Epithelial cell of proximal tubule (primary cell): ENCODE measurements around the gene CSPG4. TPM values are rescaled to one million over a fixed set of nuclear protein-coding genes. Genes with fewer than 3 reads are reported as not detected.
"Not testable (repeated sequence)": the region's sequence is repeated elsewhere in the genome, so short reads cannot be mapped to it uniquely, and the experiment has no call there.

Source experiments
- DNase-seq: peaks from one replicate; pipeline ENCODE4 v3.0.0-alpha.2; 2011; ENCODE audit warnings: low read depth
- H3K4me3 ChIP-seq: 2 replicates; pipeline ENCODE4 v1.5.1; 2011; ENCODE audit warnings: low read depth, mild to moderate bottlenecking, low read length
- total RNA-seq: library from RNA; depleted of rRNA; stranded (reverse); fragments of >200 nt; gene quantifications from 2 replicates; pipeline ENCODE4 v1.2.3, GENCODE V29; 2015
- TF ChIP-seq, protein P1 (sequence below): conservative IDR thresholded peaks from 2 replicates; pipeline ENCODE4 v1.5.1; 2012; ENCODE audit warnings: low read depth, mild to moderate bottlenecking, low read length

The CSPG4 gene, protein sequence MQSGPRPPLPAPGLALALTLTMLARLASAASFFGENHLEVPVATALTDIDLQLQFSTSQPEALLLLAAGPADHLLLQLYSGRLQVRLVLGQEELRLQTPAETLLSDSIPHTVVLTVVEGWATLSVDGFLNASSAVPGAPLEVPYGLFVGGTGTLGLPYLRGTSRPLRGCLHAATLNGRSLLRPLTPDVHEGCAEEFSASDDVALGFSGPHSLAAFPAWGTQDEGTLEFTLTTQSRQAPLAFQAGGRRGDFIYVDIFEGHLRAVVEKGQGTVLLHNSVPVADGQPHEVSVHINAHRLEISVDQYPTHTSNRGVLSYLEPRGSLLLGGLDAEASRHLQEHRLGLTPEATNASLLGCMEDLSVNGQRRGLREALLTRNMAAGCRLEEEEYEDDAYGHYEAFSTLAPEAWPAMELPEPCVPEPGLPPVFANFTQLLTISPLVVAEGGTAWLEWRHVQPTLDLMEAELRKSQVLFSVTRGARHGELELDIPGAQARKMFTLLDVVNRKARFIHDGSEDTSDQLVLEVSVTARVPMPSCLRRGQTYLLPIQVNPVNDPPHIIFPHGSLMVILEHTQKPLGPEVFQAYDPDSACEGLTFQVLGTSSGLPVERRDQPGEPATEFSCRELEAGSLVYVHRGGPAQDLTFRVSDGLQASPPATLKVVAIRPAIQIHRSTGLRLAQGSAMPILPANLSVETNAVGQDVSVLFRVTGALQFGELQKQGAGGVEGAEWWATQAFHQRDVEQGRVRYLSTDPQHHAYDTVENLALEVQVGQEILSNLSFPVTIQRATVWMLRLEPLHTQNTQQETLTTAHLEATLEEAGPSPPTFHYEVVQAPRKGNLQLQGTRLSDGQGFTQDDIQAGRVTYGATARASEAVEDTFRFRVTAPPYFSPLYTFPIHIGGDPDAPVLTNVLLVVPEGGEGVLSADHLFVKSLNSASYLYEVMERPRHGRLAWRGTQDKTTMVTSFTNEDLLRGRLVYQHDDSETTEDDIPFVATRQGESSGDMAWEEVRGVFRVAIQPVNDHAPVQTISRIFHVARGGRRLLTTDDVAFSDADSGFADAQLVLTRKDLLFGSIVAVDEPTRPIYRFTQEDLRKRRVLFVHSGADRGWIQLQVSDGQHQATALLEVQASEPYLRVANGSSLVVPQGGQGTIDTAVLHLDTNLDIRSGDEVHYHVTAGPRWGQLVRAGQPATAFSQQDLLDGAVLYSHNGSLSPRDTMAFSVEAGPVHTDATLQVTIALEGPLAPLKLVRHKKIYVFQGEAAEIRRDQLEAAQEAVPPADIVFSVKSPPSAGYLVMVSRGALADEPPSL (N-terminal part only)
- total RNA-seq = 1.2 and 2.1 TPM in 2 replicates

DNA sequence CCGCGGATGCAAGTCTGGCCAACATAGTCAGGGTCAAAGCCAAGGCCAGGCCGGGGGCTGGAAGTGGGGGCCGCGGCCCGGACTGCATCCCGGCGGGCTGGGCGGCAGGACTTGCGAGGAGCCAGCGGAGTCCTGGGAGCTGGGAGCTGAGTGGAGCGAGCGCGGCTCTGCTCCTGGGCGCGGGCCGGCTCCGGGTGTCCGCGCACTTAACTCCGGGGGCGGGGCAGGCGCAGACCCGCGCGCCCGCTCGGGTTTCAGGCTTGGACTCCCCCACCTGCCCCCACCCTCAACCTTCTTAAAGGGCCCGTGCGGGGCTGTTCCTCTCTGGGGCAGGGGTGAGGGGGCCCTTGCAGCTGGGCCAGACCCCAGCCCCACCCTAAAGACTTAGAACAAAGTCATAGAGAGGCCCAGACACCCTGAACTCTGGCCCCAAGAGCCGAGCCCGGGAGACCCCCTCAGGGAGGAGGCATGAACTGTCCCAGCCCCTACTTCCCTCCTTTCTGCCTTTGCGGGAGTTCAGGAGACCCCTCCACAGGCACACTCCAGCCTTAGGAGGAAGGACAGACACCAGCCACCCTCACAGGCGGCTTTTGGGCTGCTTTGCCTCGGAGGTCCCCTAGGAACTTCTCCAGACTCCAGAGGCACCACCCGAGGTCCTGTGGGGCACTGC lies at the start of gene CSPG4:
CSPG4 (minus strand) TSS at position 181 of the 670 bp plus-strand sequence; CDS start at position 88, 93 bp downstream.
- TF ChIP-seq, protein P1, sequence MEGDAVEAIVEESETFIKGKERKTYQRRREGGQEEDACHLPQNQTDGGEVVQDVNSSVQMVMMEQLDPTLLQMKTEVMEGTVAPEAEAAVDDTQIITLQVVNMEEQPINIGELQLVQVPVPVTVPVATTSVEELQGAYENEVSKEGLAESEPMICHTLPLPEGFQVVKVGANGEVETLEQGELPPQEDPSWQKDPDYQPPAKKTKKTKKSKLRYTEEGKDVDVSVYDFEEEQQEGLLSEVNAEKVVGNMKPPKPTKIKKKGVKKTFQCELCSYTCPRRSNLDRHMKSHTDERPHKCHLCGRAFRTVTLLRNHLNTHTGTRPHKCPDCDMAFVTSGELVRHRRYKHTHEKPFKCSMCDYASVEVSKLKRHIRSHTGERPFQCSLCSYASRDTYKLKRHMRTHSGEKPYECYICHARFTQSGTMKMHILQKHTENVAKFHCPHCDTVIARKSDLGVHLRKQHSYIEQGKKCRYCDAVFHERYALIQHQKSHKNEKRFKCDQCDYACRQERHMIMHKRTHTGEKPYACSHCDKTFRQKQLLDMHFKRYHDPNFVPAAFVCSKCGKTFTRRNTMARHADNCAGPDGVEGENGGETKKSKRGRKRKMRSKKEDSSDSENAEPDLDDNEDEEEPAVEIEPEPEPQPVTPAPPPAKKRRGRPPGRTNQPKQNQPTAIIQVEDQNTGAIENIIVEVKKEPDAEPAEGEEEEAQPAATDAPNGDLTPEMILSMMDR = no peak
- H3K4me3 ChIP-seq = peak within 1 kb of the TSS; percentile 16
- no peak for DNase-seq

DNA sequence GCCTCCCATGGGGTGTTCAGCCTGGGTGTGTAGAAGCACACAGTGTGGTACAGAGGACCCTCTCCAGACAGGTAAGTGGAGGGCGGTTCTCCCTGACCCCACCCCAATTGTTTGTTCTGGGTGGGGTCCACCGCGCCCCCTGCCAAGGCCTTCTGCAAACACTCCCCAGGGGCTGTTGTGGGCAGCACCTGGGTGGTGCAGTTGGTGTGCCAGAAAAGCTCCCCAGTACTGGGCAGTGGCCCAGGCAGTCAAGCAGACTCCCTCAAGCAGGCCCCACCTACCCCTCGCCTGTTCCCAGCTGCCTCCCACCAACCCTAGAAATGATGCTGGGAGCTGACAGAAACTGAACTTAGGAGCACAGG lies 49.7 kb upstream of the CSPG4 start:
- DNase-seq, H3K4me3 ChIP-seq: not testable (repeated sequence)

DNA sequence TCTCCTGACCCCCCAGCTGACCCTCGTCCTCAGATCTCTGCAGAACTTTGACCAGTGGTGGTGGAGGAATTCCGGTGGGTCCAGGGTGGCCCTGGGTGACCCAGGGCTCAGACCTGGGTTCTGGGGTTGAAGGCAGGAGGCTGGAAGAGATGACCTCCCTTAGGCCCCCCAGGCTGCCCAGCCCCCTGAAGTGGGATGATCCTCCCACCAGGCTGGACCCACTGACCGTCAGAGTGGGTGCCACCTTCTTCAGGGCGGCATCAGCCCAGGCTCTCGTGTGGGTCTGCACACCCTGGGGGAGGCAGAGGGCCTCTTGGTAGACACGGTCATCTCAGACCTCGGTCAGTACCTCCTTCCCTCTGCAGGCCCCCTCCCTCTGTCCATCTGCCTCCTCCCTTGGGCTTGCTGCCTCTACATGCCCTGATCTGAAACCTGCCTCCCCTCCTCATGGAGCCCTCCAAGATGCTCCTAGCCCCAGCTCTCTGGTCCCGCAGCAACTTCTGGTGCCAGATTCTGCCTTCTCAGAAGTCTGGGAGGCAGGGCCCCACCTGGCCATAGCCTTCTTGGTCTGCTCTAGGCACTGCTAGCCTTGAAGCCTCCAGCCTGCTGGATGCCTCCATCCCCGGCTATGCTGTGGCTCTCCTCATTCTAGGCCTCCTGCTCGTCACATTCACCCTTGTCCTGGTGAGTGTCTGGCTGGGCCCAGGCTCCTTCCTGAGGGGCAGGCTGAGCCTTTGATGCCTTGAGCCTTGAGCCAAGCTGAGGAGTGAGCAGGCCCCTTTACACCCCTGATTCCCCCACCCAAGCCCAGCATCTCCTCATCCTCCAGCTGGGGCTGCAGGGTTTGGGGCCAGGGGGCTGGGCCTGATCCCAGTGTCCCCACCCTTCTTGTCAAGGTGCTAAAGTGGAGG lies 49.1 kb upstream of the CSPG4 start:
- no peak overlapping the region for H3K4me3 ChIP-seq
- TF ChIP-seq, protein P1 = no peak
- no peak for DNase-seq

DNA sequence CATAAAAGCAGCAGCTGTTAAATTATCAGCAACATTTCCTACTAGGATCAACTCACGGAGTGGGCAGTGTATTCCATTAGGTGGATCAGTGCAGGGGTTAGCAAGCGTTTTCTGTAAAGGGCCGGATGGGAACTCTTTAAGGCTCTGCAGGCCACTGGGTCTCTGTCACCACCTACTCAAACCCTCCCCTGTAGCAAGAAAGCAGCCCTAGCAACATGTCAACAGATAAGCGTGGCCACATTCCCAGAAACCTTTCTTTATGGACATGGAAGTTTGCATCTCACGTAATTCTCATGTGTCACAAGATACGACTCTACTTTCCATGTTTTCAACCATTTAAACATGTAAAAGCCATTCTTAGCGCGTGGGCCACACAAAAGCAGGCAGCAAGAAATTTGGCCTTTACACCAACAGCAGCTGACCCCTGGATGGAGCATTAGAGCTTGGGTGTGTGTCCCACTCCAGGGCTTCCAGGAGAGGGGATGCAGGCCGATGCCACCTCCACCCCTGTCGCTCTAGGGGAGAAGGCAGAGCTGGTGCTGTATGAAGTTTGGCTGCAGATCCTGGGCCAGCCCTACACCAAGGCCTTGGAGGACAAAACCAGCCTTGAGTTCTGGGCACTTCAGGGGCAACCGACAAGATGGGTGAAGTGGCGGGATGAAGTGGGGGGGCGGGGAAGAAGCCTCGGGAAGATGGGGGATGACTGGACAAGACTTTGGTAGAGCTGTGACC lies 48.2 kb upstream of the CSPG4 start:
- no peak for DNase-seq
- TF ChIP-seq, protein P1 = no peak
- no peak overlapping the region for H3K4me3 ChIP-seq

DNA sequence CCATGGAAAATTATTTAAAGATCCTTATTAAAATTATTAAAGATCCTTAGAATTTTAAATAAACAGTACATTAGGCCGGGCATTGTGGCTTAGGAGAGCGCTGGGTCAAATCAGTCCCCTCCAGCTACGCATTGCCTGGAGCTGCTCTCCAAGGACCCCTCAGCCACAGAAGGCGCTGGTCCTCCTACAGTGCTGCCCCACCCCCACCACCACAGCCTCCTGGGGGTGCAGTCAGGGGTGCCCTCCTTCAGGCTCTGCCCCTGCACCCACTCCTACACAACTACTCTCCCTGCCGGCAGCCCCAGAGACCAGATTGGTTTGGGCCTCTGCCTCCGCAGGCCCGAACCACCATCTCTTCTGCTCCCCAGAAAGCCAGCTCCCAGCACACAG lies 47.5 kb upstream of the CSPG4 start:
- H3K4me3 ChIP-seq, DNase-seq: not testable (repeated sequence)

DNA sequence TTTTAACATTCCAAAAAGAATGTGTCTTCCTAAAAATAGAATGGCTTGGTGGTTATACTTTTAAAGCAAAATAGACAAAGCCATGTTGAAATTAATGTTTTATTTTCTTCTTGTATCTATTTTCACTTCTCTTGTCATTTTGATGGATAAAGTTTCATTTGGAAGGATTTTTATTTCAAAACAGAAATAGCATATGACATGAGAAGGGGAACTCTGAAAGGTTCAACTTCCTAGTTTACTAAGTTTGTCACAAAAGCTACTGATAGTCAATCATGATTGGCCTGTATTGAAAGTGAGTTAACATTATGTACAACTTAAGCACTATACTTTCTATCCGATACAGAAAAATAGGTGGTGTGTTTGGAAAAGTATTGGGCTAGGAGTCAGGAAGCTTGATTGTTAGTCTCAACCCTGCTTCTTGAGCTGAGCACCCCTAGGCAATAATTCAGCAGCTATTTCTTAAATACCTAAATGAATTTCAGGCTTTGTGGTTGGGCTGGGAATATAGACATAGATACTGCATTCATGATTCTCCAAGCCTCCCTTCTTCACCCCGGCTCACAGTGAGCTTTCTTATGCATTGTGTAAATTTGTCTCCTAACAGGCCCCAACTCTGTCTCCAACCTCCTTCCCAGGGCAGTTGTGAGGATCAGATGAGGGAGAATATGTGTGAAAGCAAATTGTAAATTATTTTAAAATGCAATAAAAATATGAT lies 46.9 kb upstream of the CSPG4 start:
- TF ChIP-seq, protein P1 = no peak
- no peak overlapping the region for H3K4me3 ChIP-seq
- no peak for DNase-seq
